Stromal cell of bone marrow (primary cell): ENCODE data around the gene DISP3.
A peak's percentile ranks its signal among the peaks of the same experiment; 100 is the strongest.

Experiments
- DNase-seq: peaks from one replicate; pipeline ENCODE4 v3.0.0-alpha.2; 2012; ENCODE audit warnings: low read depth

Gene DISP3

DNA sequence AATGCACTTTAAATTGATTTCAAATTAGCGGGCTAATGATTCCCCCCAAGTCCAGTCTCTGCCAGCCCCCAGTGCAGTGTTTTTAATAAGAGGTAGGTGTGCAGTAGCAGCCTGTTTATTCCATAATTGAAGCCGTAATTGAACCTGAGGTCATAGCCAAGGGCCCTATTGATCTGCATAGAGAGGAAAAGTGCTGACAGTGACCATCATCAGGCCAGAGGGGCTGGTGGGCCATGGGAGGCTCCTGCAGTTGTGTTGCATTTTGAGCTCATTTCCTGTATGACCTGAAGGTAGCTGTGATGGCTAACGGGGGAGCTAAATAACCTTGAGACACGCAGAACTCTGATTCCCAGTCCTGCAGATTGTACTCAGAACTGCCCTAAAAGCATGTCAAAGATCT lies 67.5 kb downstream of the DISP3 start:
- DNase-seq, result no peak

DNA sequence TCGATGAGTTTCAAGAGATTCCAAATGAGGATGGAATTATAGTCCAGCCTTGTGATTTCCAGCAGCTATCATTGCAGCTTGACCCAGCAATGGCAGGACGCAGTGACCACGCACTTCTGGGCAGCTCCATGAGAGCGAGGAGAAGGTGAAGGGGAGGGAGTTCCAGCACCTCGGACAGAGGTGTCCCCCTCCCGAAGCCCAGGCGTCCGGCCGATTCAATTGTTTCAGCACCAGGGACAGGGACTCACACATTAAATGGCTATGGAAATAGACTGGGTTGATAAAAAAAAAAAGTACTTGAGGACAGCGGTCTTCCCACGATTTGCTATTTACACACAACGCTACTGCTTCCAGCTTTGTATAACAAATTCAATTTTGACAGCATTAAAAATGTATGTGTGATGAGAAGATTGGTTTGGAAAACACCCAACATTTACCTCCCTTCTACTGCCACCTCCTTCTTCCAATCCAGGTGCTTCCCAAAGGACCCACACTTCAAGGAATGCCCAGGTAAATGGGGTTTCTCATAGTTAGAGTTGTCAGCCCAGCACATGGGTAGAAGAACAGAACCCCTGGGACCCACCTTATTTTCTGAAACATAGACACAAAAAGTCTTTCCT lies 71.8 kb downstream of the DISP3 start:
- peak; percentile 45 for DNase-seq

DNA sequence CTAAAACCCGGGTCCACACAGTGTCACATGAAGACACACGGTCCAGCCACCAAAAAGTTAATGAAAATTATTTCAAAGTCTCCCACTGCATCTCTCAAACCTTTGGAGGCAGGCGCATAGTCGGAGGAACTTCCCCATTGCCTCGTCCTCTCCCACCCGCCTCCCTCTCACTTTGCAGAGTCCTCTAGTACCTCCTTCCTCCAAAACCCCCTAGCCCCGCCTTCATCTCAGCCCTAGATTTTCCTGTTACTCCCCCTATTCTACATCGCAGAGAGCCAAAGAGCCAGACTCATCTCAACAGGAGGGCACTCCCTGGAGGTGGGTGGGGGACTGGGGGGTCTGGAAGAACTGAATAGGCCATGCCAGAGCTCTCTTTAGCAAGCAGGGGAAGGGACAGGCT lies 79.3 kb downstream of the DISP3 start:
- no peak for DNase-seq

DNA sequence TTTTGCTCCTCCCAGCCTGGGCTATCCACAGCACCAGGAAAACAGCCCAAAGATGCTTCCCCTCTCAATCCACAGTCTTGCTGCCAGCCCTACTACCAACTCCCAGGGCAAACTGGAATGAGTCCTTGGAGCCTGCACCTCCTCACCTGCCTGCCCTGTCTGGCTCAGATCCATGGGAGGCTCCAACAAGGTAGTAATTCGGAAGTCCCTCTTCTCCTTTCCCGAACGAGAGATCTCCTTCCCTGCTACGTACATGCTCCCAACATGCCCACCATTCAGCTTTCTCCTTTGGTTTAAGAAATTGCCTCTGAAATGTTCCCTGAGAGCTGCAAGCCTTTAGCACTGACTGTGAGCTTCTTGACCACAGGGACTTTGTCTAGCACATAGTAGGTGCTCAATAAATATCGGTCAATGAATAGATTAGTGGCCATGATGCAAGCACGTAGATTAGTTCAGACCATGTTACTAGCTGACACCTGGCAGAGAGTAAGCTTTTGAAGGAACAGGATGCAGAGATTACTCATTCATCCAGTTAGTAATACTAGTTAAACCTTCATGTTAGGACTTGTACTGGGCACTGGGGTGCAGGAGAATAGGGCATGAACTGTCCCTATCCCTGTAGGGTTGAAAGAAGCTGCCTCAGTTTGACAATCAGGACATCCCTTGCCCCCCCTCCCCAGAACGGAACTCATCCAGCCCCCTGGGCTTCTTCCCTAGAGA lies 80.1 kb downstream of the DISP3 start:
- no peak for DNase-seq

DNA sequence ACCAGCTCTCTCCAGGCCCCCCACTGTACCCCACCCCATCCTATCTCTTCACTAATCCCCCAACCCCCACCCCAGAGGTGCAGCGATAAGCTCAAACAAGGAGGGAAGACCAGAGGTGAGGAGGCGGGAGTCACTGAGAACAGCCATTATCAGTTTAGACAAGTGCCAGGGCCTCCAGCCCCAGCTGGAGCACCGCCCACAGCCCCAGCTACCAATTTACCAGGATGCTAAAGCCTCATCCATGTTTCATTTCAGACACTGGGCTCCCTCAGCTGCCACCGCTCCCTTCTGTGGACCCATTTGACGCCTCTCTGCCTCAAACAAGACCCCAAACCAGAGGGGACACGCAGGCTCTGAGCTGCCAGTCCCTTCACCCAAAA lies 80.6 kb downstream of the DISP3 start:
- no peak for DNase-seq

DNA sequence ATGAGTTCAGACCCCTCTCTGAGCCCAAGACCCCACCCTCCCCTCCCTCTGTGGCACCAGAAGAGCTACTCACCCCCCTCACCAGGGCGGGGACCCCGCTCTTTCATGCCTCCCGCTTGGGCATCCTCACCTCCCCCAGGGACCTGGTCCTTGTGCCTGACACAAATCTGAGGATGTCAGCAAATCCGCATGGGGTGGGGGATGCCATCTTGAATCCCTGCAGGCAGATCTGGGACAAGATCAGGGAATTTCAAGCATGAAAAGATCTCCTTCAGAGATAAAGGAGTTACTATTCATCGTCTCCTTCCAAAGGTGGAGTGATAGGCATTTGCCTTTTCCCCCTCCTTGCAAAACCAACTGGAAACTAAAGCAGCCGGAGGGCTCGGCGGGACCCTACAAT lies 81.1 kb downstream of the DISP3 start:
- no peak for DNase-seq

DNA sequence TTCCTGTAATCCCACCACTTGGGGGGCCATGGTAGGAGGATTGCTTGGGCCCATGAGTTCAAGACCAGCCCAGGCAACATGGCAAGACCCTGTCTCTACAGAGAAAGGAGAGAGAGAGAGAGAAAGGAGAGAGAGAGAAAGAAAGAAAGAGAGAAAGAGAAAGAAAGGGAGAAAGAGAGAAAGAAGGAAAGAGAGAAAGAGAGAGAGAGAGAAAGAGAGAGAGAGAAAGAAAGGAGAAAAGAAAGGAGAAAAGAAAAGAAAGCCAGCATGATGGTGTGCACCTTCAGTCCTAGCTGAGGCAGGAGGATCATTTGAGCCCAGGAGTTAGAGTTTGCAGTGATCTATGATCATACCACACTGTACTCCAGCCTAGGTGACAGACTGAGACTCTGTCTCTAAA lies 82.8 kb downstream of the DISP3 start:
- no peak for DNase-seq

DNA sequence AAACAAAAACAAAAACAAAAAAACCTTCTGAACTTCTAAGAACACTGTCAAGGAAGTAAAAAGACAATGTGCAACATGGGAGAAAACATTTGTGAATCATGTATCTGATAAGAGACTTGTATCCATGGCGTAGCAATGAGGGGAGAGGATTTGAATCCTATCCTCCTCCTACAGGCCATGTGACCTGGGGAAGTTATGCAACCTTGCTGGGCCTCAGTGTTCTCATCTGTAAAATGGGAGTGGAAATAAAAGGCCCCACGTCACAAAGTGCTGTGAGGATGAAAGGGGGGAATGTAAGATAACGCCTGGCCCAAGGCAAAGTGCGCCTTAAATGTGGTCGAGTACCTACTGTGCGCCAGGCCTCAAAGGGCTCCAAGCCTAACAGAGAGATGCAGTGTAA lies 83.7 kb downstream of the DISP3 start:
- DNase-seq, result no peak

DNA sequence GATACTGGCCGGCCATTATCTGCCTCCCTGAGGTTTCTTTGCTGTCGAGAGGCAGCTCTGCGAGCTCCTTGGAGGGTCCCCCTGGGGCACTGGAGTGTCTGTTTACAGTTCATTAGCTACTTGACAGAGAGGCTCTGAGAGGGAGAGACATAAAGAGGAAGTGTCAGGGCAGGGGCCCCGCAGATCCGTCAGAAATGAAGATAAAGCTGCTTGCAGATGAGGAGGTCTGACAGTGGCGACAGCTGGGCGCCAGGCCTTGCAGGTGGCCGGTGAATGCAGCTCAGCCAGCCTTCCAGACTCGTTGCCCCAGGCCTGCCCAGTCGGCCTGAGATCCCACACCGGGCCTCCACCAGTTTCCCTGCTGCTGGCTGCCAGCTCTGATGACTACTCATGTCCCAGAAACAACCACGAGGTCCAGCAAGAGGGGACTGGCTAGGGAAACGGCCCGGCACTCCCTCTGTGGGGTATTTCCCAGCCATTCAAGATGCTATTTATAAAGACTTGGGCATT lies 84.7 kb downstream of the DISP3 start:
- no peak for DNase-seq

DNA sequence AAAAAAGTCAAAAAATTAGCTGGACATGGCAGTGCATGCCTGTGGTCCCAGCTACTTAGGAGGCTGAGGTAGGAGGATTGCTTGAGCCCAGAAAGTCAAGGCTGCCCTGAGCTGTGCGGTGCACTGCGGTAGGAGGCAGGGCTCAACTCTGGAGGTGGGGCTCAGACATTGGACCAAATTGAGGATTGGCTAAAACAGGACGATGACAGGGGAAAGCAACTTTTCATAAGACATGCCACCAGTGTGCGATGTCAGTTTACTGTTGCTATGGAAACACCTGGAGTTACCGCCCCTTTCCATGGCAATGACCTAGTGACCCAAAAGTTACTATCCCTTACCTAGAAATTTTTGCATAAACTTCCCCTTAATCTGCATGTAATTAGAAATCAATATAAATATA lies 85.3 kb downstream of the DISP3 start:
- no peak for DNase-seq

DNA sequence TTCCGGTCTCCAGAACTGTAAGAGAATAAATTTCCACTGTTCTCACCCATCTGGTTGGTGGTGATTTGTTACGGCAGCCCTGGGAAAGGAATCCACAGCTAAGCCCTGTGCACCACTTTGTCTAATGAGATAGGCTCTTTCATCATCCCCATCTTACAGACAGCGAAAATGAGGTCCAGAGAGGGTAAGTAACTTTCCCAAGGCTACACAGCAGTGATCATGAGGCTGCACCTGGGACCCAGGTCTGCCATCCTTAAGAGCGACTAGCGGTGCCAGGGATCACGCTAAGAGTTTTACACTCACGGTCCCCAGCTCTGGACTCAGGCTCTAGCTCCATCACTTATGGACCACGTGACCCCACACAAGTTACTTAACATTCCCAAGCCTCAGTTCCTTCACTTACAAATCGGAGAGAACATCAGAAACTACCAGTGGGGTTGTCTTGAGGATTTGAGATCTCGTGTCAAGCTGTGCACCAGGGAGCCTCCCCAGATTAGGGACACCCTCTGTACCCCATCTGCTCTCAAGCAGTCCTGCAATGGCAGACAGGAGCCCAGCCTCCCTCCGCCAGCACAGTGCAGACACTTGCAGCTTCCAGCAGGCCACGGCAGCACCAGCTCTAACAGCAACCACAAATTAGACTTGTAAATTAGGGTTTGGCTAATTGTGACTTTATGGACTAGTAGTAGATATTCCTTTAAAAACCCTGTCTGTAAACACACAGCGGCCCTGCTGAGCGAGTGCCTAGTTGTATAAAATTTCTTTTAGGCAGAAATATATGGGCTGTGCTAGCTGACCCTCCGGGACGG lies 87.3 kb downstream of the DISP3 start:
- DNase-seq, result no peak

DNA sequence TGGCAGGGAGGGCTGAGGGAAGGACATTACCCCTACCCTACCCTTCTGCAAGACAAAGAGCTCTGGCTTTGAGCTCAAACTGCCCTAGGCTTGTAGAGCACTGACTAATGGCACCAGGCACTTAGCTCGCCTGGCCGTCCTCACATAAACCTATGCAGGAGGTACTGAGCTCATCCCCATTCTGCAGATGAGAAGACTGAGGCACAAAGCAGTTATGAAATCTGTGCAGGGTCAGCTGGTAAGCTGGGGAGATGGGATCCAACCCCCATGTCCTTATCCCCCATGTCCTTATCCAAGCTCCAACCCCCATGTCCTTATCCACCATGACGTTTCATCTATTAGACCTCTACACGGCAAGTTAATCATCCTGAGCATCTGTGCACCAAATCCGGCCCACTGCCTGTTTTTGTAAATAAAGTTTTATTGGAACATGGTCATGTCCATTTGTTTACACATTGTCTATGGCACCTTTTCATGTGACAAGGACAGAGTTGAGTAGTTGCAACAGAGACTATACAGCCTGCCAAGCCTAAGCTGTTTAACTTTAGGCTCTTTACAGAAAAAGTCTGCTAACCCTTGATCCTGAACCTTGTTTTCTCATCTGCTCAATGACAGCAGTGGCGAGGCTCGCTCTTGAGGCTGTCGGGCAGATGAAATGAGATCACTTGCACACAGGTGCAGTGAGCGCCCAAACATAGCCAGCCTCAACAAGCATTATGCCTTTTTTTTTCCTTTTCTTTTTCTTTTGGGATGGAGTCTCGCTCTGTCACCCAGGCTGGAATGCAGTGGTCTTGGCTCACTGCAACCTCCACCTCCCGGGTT lies 88.5 kb downstream of the DISP3 start:
- no peak for DNase-seq

DNA sequence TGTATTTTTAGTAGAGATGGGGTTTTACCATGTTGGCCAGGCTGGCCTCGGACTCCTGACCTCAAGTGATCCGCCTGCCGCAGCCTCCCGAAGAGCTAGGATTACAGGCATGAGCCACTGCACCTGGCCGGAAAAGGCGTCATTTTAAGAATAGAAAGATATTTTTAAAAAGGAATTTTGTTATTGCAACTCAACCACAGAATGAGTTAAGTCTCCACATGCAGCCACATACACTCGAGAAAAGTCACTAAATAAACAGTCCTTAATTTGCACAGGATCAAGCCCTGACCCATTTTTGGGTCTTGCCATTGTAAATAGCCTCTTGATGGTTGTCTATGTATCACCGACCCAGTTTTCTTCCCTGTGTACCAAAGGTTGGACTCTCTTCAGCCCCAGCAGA lies 89.7 kb downstream of the DISP3 start:
- DNase-seq, result peak; percentile 6

DNA sequence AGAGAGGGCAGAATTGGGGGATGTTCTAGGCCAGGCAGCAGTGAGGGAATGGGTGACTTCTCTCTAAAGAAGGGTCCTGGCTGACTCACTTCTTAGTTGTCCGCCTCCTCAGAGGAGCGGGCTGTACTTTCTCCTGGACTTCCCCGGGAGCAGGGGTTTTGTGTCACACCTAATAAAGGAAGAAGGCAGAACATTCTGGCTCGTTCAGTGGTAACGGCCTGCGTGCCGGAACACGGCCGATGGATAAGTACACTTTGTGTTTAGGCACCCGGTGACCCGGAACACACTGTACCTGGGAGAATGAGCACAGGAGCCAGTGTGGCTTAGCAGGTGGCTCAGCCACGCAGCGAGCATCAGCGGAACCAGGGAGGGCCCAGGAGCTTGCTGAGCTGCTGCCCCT lies 90.6 kb downstream of the DISP3 start:
- no peak for DNase-seq

DNA sequence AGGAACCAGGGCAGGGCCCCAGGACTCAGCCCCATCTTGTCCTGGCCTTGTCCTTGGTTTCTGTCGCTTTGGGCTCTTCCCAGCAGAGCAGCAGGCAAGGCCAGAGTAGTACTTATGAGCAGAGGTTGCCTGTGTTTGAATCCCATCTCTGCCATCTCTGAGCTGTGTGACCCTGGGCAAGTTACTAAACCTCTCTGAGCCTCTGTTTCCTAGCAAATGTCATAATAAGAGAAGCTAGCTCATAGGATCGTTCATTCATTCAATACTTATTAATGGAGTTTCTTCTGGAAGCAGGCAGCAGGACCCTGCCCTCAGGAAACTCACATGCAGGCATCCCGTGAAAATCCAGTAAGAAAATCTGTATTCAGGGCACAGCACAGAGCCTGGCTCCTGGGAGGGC lies 91.0 kb downstream of the DISP3 start:
- no peak for DNase-seq

DNA sequence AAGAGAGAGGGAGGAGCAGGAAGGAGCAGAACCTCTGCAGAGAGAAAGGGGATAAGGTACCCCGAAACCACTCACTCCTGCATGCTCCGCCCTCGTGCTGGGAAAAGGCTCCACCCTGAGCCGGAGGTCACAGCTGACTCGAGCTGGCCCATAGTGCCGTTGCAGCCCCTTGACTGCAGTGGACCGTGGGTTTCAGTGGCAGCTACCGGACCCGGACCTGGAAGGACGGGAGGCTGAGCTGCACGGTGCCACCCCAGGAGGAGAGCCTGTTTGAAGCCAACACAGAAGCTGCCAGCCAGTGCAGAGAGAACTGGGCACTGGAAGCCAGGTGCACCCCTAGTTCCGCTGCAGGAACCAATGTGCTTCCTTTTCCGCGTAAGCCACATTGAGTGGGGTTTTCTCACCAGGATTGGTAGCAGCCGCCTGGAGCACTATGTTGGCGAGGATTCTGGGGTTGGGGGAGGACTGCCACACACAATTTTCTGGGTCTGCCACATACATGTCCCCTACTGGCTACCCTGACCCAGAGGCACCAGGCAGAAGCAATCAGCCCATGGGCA lies 91.9 kb downstream of the DISP3 start:
- no peak for DNase-seq

DNA sequence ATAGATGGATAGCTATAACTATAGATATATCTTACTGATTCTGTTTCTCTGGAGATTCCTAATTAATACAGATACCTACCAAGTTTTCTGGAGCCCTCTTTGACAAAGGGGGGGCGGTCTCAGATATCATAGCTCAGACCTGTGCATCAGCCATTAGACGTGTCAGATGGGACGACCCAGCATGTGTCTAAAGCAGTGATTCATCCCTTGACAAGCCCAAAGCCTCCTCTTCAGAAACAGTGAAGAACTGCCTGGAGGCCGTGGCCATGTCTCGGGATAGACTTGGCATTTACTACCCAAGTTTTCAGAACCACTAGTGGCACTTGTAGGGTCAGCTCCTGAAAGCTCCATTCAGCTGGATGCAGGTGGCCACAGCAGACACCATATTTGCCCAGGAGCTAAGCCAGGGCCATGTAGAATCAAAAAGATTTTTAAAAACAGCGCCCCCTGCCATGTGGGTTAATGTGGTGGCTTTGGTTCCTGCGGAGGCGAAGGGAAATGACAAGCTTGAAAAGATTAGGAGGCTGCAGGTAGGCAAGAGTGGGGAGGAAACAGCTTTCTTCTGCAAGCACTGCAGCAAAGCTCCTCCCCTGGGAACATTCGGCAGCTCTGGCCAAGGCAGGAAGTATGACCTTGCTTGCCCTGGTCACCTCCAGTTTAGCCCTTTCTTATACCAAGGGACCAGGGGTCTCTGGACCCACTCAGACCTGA lies 93.1 kb downstream of the DISP3 start:
- DNase-seq, result no peak

DNA sequence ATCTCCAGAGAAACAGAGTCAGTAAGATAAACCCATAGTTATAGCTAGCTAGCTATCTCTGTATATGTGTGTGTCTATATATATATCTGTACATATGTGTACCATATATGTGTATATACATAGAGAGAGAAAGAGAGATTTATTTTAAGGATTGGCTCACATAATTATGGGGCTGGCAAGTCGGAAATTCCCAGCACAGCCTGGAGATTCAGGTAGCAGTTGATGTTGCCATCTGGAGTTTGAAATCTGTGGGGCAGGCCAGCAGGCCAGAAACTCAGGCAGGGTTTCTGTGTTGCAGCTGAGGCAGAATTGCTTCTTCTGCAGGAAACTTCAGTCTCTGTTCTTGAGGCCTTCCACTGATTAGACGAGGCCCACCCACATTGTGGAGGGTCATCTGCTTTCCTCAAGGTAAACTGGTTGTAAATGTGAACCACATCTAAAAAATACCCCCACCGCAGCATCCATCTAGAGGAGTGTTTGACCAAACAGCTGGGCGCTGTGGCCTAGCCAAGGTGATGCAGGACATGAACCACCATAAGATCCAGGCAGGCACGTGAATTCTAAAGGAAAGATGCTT lies 94.2 kb downstream of the DISP3 start:
- DNase-seq, result no peak

DNA sequence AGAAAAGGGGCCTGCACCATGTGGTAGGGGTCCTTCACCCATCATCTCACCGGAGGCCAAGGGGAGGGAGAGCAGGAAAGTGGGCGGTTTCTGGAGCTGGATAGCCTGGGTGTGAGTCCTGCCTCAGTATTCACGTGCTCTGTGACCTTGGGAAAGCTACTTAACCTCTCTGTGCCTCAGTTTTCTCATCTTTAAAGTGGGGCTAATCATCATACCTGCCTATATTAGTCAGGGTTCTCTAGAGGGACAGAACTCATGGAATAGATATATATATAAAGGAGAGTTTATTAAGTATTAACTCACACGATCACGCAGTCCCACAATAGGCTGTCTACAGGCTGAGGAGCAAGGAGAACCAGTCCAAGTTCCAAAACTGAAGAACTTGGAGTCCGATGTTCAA lies 96.6 kb downstream of the DISP3 start:
- DNase-seq, result no peak

DNA sequence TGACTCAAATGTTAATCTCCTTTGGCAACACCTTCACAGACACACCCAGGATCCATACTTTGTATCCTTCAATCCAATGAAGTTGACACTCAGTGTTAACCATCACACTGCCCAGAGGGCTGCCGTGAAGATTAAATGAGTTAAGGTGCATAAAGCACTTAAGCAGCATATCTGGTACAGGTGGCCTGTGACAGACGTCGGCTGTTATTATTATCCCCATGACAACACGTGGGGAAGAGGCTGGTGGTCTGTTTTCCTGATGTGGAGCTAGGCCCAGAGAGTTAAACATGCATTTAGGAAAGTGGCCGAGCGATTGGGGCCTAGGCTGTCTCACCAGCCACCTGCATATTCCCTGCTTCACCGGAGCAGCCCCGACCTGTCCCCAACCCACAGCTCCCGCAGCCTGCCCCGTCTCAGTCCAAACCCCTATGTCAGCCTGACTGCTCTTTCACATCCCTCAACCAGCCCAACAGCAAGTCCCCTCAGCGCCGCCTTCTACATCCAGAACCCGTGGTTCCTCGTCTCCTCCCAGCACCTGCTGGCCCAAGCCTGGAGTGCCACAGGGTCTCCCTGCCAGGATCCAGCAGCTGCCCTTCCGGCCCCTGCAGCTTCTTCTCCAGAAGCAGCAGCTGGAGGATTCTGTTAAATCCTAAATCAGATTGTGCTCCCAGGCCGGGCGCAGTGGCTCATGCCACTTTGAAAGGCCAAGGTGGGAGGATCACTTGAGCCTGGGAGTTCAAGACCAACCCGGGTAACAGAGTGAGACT lies 97.3 kb downstream of the DISP3 start:
- no peak for DNase-seq
